Gastroesophageal sphincter (tissue), 4 donors: ENCODE results near the gene MAP3K21. TPM values are rescaled to one million over a fixed set of nuclear protein-coding genes. Genes with fewer than 3 reads are reported as not detected.

Source experiments
- ATAC-seq: fragments of 150-250 bp; one replicate; pipeline ENCODE4 v1.9.1; 2016; ENCODE audit warnings: mild to moderate bottlenecking, moderate library complexity
- H3K27ac ChIP-seq, 4 donors: fragments of 200-600 bp; sonication (generic) in 3 of 4; 1 replicate in 3 of 4; 2 replicates in 1 of 4; pipeline ENCODE4 v1.5.1; 2016 to 2019
- H3K27me3 ChIP-seq: fragments of 200-600 bp; sonication (generic); one replicate; pipeline ENCODE4 v1.5.1; 2019
- H3K36me3 ChIP-seq, 2 donors: fragments of 200-600 bp; sonication (generic); one replicate each; pipeline ENCODE4 v1.5.1; 2019; ENCODE audit warnings: control low read depth in 1 of 2
- H3K4me1 ChIP-seq, 3 donors: fragments of 200-600 bp; sonication (generic); 1 replicate in 2 of 3; 2 replicates in 1 of 3; pipeline ENCODE4 v1.5.1; 2016 to 2019; ENCODE audit warnings: control low read depth in 2 of 3
- H3K4me3 ChIP-seq, 2 donors: fragments of 200-600 bp; sonication (generic); one replicate each; pipeline ENCODE4 v1.5.1; 2019; ENCODE audit warnings: mild to moderate bottlenecking in 1 of 2, moderate library complexity in 1 of 2
- H3K9me3 ChIP-seq, 3 donors: fragments of 200-600 bp; sonication (generic); one replicate each; pipeline ENCODE4 v1.5.1; 2017 to 2019; ENCODE audit warnings: control low read depth in 2 of 3
- CTCF ChIP-seq, 4 experiments: fragments of 200-600 bp in 2 of 4; fragments of 450-650 bp in 2 of 4; sonication (generic) in 1 of 4; IDR thresholded peaks; one replicate each; pipeline ENCODE4 v1.5.1; 2017 to 2019; ENCODE audit warnings: antibody characterized with exemption in 4 of 4, mild to moderate bottlenecking in 2 of 4, moderate library complexity in 2 of 4
- EP300 ChIP-seq: sonication (generic); formaldehyde crosslinking; IDR thresholded peaks from one replicate; pipeline ENCODE4 v1.6.1; 2017; ENCODE audit warnings: antibody characterized with exemption, mild to moderate bottlenecking
- POLR2A ChIP-seq, 2 donors: fragments of 450-650 bp; IDR thresholded peaks; one replicate each; pipeline ENCODE4 v1.6.1; 2017; ENCODE audit warnings: antibody characterized with exemption in 2 of 2, mild to moderate bottlenecking in 2 of 2, moderate library complexity in 1 of 2
- POLR2AphosphoS5 ChIP-seq: sonication (generic); formaldehyde crosslinking; IDR thresholded peaks from one replicate; pipeline ENCODE4 v1.6.1; 2017; ENCODE audit warnings: antibody characterized with exemption
- WGBS, 2 donors: methylation state at CpG; one replicate each; pipeline ENCODE4 v1.1.5; 2018; ENCODE audit warnings: low coverage in 1 of 2; 5-methylcytosine and 5-hydroxymethylcytosine counted together
- total RNA-seq, 4 donors: library from RNA; depleted of rRNA; stranded (reverse); fragments of >200 nt; gene quantifications; one replicate each; pipeline ENCODE4 v1.1.0, GENCODE V29; 2016

MAP3K21 gene
- total RNA-seq, 4 donors from 2014 or later, result 0.27 to 1.2 (median 0.61) TPM

GRCh38 chr1:233349137-233349536, 21.6 kb downstream of the MAP3K21 start:
- Histone ChIP-seq H3K4me1 (no peaks in the 10 kb centered on the region), H3K4me3 (no peak overlapping the region), H3K27ac (no peak overlapping the region), H3K27me3 (no peaks in the 10 kb centered on the region), H3K36me3 (no peaks in the 10 kb centered on the region), H3K9me3 (no peaks in the 10 kb centered on the region)
- TF ChIP-seq EP300 (no peak), CTCF (IDR thresholded peaks at IDR 0.05) (no peak), POLR2A (IDR thresholded peaks at IDR 0.05) (no peak)
- no peak for ATAC-seq
- WGBS, 2 donors, result 76 to 94% methylated on average over 5 of the region's 5 CpGs

DNA sequence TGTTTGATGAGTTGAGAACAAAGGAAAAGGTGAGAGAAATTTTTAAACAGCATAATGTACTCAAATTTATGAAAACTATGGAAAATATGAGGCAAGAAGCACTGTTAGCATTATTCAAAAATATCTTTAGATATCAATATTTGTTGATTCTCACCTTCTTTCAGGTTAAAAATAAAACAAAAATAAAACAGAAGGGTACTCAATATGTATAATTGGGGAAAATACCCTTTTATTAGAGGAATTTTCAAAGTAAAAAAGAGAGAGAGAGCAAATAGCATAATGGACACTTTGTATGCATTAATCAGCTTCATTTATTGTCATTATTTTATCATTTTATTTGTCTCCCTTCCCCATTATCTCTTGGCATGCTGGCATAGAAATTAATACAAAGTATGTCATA, 27.5 kb downstream of the MAP3K21 start:
- ATAC-seq, result no peak
- no peaks in the 10 kb centered on the region for H3K27me3 ChIP-seq
- no peak overlapping the region for H3K4me3 ChIP-seq
- no peak overlapping the region for H3K27ac ChIP-seq
- no peaks in the 10 kb centered on the region for H3K36me3 ChIP-seq
- TF ChIP-seq CTCF (IDR thresholded peaks at IDR 0.05) (no peak), POLR2AphosphoS5 (no peak), POLR2A (IDR thresholded peaks at IDR 0.05) (no peak), EP300 (no peak)
- no peaks in the 10 kb centered on the region for H3K4me1 ChIP-seq
- no peaks in the 10 kb centered on the region for H3K9me3 ChIP-seq

DNA sequence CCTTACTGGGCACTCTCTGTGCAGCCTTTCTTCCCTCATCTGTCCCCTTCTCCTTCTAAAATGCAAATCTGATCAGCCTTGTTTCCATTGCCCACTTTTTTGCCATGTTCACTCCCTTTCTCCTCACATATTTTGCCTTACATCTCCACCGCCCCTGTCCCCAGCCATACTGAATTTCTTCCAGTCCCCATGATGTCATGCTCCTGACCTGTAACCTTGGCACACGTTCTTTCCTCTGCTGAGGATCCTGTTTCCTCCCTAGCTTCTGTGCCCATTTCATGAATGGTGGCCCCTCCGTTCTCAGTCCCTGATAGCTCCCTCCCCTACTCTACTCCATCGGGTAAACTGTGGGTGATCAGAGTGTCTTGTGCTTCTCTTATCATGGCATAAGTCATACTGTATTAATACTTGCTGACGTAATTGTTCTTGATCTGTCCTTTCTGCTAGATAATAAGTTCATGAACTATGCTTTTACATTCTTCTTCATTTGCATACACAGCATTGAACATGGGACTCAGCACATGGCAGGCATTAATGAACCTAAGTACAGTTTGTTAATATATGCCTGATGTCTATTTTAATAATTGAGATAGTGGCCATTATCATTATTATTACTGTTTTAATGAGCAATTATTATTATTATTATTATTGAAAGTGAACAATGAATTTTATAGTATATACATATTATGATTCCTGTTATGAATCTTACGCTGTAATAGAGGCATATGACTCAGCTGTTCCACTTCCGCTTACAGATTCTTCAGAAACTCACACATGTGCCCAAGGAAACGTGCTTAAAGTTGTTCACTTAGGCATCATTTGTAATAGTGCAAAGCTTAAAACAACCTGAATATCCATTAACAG, 28.5 kb downstream of the MAP3K21 start:
- 71 to 73% methylated on average over 7 to 8 of the region's 8 CpGs for WGBS, 2 donors
- Histone ChIP-seq H3K36me3 (no peaks in the 10 kb centered on the region), H3K27me3 (no peaks in the 10 kb centered on the region), H3K4me3 (no peak overlapping the region), H3K4me1 (no peaks in the 10 kb centered on the region), H3K27ac (no peak overlapping the region), H3K9me3 (no peaks in the 10 kb centered on the region)
- TF ChIP-seq POLR2A (IDR thresholded peaks at IDR 0.05) (no peak), EP300 (no peak), POLR2AphosphoS5 (no peak), CTCF (IDR thresholded peaks at IDR 0.05) (no peak)
- ATAC-seq, result no peak

- 88 to 94% methylated on average over 3 of the region's 3 CpGs for WGBS, 2 donors
Observed at GRCh38 chr1:233356705-233356987, 29.1 kb downstream of the MAP3K21 start.

More at GRCh38 chr1:233356705-233356987, 29.1 kb downstream of the MAP3K21 start:
- ATAC-seq, result no peak
- no peak overlapping the region for H3K4me3 ChIP-seq
- peaks cover 4% of the 10 kb centered on the region for H3K27me3 ChIP-seq
- no peak for TF ChIP-seq CTCF (IDR thresholded peaks at IDR 0.05)
- TF ChIP-seq POLR2AphosphoS5, result no peak
- no peak for TF ChIP-seq POLR2A (IDR thresholded peaks at IDR 0.05)
- no peak for TF ChIP-seq EP300
- no peaks in the 10 kb centered on the region for H3K9me3 ChIP-seq
- no peaks in the 10 kb centered on the region for H3K4me1 ChIP-seq
- no peaks in the 10 kb centered on the region for H3K36me3 ChIP-seq
- H3K27ac ChIP-seq, result no peak overlapping the region
